Activated T-cell treated with anti-CD3 and anti-CD28 coated beads for 1 hour (primary cell): ENCODE measurements around the gene PTPRT.

Experiments used
- DNase-seq: peaks from one replicate; pipeline ENCODE4 v3.0.0-alpha.2; 2020; ENCODE audit warnings: low read depth

PTPRT gene

GRCh38 chr20:42376131-42376530 lies 813.6 kb downstream of the PTPRT start:
- DNase-seq: no peak

GRCh38 chr20:42373049-42373448 lies 816.7 kb downstream of the PTPRT start:
- no peak for DNase-seq

- DNase-seq: no peak
Measured at GRCh38 chr20:42370075-42370474, 819.6 kb downstream of the PTPRT start.

GRCh38 chr20:42368910-42369309 lies 820.8 kb downstream of the PTPRT start:
- no peak for DNase-seq

- DNase-seq: no peak
Measured at GRCh38 chr20:42366626-42367025, 823.1 kb downstream of the PTPRT start.

GRCh38 chr20:42364446-42364845 lies 825.3 kb downstream of the PTPRT start:
- DNase-seq: no peak

- no peak for DNase-seq
Measured at GRCh38 chr20:42361402-42361970, 828.2 kb downstream of the PTPRT start.

- DNase-seq: no peak
Measured at GRCh38 chr20:42360621-42361020, 829.1 kb downstream of the PTPRT start.

GRCh38 chr20:42359617-42360016 lies 830.1 kb downstream of the PTPRT start:
- no peak for DNase-seq

GRCh38 chr20:42352096-42352495 lies 837.6 kb downstream of the PTPRT start:
- no peak for DNase-seq

GRCh38 chr20:42350521-42350920 lies 839.2 kb downstream of the PTPRT start:
- no peak for DNase-seq

- DNase-seq: no peak
Measured at GRCh38 chr20:42346189-42347170, 843.2 kb downstream of the PTPRT start.

GRCh38 chr20:42341654-42342053 lies 848.1 kb downstream of the PTPRT start:
- no peak for DNase-seq

GRCh38 chr20:42340368-42340767 lies 849.3 kb downstream of the PTPRT start:
- DNase-seq: no peak

- DNase-seq: no peak
Measured at GRCh38 chr20:42338294-42339201, 851.2 kb downstream of the PTPRT start.

GRCh38 chr20:42336576-42336975 lies 853.1 kb downstream of the PTPRT start:
- no peak for DNase-seq

- DNase-seq: no peak
Measured at GRCh38 chr20:42319252-42320013, 870.3 kb downstream of the PTPRT start.

- DNase-seq: no peak
Measured at GRCh38 chr20:42313704-42314103, 876.0 kb downstream of the PTPRT start.

- no peak for DNase-seq
Measured at GRCh38 chr20:42309050-42309449, 880.7 kb downstream of the PTPRT start.

GRCh38 chr20:42308171-42308570 lies 881.5 kb downstream of the PTPRT start:
- DNase-seq: no peak

- no peak for DNase-seq
Measured at GRCh38 chr20:42295592-42295991, 894.1 kb downstream of the PTPRT start.

GRCh38 chr20:42294976-42295375 lies 894.7 kb downstream of the PTPRT start:
- DNase-seq: no peak
